Neural crest cell (in vitro differentiated cells): ENCODE results near the gene ANO3. TPM values are rescaled to one million over a fixed set of nuclear protein-coding genes. Genes with fewer than 3 reads are reported as not detected.

Source experiments
- DNase-seq: peaks from one replicate; pipeline ENCODE4 v3.0.0; 2021; ENCODE audit warnings: low read depth, mixed read lengths, low spot score
- H3K27ac Mint-ChIP-seq: one replicate; pipeline ENCODE4 v1.8.0; 2021; ENCODE audit warnings: mild to moderate bottlenecking, mixed read lengths; ENCODE audit not compliant: unreplicated experiment
- H3K27me3 Mint-ChIP-seq: 2 replicates; pipeline ENCODE4 v1.8.0; 2021; ENCODE audit warnings: low read depth, mild to moderate bottlenecking, mixed read lengths
- H3K36me3 Mint-ChIP-seq: 2 replicates; pipeline ENCODE4 v1.8.0; 2021; ENCODE audit warnings: low read depth, mild to moderate bottlenecking, mixed read lengths
- H3K4me1 Mint-ChIP-seq: 2 replicates; pipeline ENCODE4 v1.8.0; 2021; ENCODE audit warnings: mixed read lengths
- H3K4me3 Mint-ChIP-seq: one replicate; pipeline ENCODE4 v1.8.0; 2021; ENCODE audit warnings: mild to moderate bottlenecking, mixed read lengths
- H3K9me3 Mint-ChIP-seq: 2 replicates; pipeline ENCODE4 v1.8.0; 2021; ENCODE audit warnings: mixed read lengths
- total RNA-seq: library from RNA; stranded (reverse); gene quantifications from 2 replicates; pipeline ENCODE4 v1.2.1, GENCODE V29; 2021
- TF ChIP-seq, protein P1 (sequence below): fragments of 200-600 bp; sonication (generic); conservative IDR thresholded peaks from 2 replicates; pipeline ENCODE4 v1.5.0; 2021; ENCODE audit warnings: antibody characterized with exemption, mild to moderate bottlenecking

The ANO3 gene
- total RNA-seq, 1 donor from 2014 or later, result 0.33 TPM

DNA sequence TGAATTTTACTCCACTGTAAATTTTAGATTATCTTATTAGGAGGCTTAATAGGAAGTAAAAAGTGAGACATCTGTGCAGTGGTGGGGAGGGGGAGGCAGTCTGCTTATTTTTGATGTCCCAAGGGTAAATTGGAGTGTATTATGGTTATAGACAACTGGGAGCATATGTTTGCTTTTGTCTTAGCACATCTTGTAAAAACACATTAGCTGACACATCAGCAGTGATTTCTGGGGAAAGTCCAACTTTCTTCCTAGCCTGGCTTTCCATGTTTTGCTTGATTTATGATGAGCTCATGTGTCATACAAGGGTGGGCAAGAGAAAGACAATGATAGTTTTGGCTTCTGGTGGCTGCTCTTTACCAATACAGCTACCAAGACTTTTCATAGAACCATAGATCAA is 4.0 kb downstream of the ANO3 start:
- Mint-ChIP-seq H3K9me3 (peaks cover 5% of the 10 kb centered on the region), H3K36me3 (no peaks in the 10 kb centered on the region), H3K27me3 (peaks cover 18% of the 10 kb centered on the region), H3K4me3 (no peak overlapping the region), H3K27ac (no peak overlapping the region), H3K4me1 (peaks cover 31% of the 10 kb centered on the region)
- DNase-seq, result no peak
- TF ChIP-seq, protein P1, sequence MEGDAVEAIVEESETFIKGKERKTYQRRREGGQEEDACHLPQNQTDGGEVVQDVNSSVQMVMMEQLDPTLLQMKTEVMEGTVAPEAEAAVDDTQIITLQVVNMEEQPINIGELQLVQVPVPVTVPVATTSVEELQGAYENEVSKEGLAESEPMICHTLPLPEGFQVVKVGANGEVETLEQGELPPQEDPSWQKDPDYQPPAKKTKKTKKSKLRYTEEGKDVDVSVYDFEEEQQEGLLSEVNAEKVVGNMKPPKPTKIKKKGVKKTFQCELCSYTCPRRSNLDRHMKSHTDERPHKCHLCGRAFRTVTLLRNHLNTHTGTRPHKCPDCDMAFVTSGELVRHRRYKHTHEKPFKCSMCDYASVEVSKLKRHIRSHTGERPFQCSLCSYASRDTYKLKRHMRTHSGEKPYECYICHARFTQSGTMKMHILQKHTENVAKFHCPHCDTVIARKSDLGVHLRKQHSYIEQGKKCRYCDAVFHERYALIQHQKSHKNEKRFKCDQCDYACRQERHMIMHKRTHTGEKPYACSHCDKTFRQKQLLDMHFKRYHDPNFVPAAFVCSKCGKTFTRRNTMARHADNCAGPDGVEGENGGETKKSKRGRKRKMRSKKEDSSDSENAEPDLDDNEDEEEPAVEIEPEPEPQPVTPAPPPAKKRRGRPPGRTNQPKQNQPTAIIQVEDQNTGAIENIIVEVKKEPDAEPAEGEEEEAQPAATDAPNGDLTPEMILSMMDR, result no peak

DNA sequence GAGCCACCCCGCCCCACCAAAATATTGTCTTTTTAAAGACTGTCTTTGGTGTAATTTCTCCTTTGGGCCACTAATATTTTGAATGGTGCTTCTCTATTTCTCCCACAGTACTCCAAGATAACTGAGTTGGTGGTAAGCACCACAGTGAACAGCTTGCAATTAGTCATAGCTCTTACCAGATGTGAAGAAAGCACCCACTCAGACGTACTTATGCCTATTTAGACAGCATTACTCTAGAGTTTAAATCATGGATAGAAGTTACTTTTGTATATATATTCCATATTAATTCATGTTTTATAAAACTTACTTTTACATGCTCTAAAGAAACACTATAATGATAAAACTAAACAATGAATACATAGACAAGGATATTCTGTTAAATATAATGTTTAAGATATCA is 12.7 kb downstream of the ANO3 start:
- no peak for DNase-seq
- Mint-ChIP-seq H3K27me3 (no peaks in the 10 kb centered on the region), H3K36me3 (no peaks in the 10 kb centered on the region), H3K9me3 (no peaks in the 10 kb centered on the region), H3K27ac (no peak overlapping the region), H3K4me1 (peaks cover 5% of the 10 kb centered on the region), H3K4me3 (no peak overlapping the region)
- TF ChIP-seq, protein P1, result no peak

DNA sequence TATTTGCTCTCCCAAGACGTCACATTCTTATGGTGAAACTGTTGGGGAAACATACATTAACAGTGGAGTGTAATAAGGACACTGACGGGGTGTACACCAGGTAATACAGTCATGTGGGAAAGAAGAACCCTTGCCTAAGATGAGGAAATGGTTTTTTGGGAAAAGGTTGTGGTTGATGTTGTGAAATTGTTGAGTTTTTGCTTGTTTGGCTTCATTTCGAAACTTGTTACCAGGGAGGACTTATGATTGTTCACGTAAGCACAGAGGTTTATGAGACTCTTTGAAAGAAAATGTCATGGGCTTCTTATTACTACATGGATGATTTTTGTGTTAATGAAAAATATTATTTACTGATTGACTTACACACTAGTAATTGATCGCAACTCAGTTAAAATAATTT is 16.8 kb downstream of the ANO3 start:
- H3K36me3 Mint-ChIP-seq, result no peaks in the 10 kb centered on the region
- TF ChIP-seq, protein P1, result no peak
- no peaks in the 10 kb centered on the region for H3K27me3 Mint-ChIP-seq
- H3K9me3 Mint-ChIP-seq, result no peaks in the 10 kb centered on the region
- no peak overlapping the region for H3K27ac Mint-ChIP-seq
- no peak overlapping the region for H3K4me3 Mint-ChIP-seq
- DNase-seq, result no peak
- H3K4me1 Mint-ChIP-seq, result no peaks in the 10 kb centered on the region

DNA sequence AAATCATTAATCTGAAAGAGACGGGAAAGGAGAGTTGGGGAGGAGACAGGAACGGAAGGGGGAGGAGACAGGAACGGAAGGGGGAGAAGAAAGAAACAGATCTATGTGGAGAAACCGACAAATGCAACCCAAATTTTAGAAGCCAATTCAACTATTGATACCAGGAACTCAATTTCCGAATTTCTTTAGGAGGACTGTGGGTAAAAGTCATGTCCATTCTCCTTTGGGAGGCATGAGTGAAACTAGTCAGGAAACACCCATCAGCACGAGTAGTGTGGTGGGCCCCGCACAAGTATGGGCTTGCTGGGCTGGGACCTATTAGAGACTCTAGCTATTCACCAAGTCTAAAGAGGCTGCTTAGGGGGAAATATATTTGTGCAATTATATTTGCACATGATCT is 18.1 kb downstream of the ANO3 start:
- H3K4me1 Mint-ChIP-seq, result no peaks in the 10 kb centered on the region
- no peaks in the 10 kb centered on the region for H3K9me3 Mint-ChIP-seq
- no peak overlapping the region for H3K4me3 Mint-ChIP-seq
- TF ChIP-seq, protein P1, result no peak
- H3K27ac Mint-ChIP-seq, result no peak overlapping the region
- H3K27me3 Mint-ChIP-seq, result no peaks in the 10 kb centered on the region
- no peaks in the 10 kb centered on the region for H3K36me3 Mint-ChIP-seq
- DNase-seq, result no peak

DNA sequence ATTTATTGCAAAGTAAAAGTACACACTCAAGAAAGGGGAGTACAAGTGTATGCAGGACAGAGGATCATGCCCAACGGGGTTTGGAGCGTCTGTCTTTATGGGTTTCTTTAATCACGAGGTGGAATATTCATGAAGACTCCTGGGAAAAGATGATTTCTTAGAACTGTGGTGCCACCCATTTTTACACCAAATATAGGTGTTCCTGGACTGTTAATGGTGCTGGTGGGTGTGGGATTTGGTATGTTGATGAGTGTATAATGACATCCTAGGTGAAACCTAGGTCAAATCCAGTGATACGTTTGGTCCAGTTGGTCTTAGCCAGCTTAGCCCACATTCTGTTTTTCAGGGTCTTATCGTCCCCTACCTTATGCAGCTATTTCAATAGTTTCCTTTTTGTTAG is 21.1 kb downstream of the ANO3 start:
- no peak overlapping the region for H3K27ac Mint-ChIP-seq
- H3K4me3 Mint-ChIP-seq, result no peak overlapping the region
- TF ChIP-seq, protein P1, result no peak
- no peaks in the 10 kb centered on the region for H3K36me3 Mint-ChIP-seq
- H3K9me3 Mint-ChIP-seq, result no peaks in the 10 kb centered on the region
- no peak for DNase-seq
- H3K4me1 Mint-ChIP-seq, result no peaks in the 10 kb centered on the region
- no peaks in the 10 kb centered on the region for H3K27me3 Mint-ChIP-seq

DNA sequence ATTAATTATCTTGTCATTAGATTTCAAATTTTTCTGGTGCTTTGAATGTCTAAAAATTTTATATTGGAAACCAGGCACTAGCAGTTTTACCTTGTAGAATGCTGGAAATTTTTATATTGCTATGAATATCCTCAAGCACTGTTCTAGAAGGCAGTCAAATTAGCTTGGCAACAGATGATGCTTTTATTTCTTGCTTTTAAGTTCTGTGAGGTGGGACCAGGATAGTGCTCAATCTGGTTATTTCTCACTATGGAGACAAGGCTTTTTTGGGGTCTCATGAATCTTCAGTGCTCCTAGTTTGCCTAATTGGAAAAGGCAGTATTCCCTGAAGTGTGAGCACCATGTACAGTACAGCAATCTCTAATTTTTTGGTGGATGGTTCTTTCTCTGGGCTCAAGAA is 27.1 kb downstream of the ANO3 start:
- no peak for DNase-seq
- Mint-ChIP-seq H3K9me3 (peaks cover 2% of the 10 kb centered on the region), H3K4me3 (no peak overlapping the region), H3K4me1 (no peaks in the 10 kb centered on the region), H3K27me3 (no peaks in the 10 kb centered on the region), H3K27ac (no peak overlapping the region), H3K36me3 (no peaks in the 10 kb centered on the region)
- TF ChIP-seq, protein P1, result no peak
